T-cell (primary cell): ENCODE data around the gene TSPAN3. TPM values are rescaled to one million over a fixed set of nuclear protein-coding genes. Genes with fewer than 3 reads are reported as not detected.
A peak's percentile ranks its signal among the peaks of the same experiment; 100 is the strongest.

ENCODE experiments used
- ATAC-seq, 4 experiments: fragments of 200-7000 bp in 3 of 4; fragments of 150-1000 bp in 1 of 4; cut with Tn5 transposase; replicated peaks in 1 of 4; 1 replicate in 3 of 4; 2 replicates in 1 of 4; pipeline ENCODE4 v1.10.0; 2021; ENCODE audit warnings: moderate library complexity in 3 of 4, mild to moderate bottlenecking in 2 of 4, moderate number of reproducible peaks in 1 of 4
- CTCF ChIA-PET, 2 donors: fragments of 300-600 bp; sonication (Branson Sonifier 250); formaldehyde crosslinking; loops; one replicate each; lab custom pipeline; 2022; ENCODE audit warnings: antibody characterized with exemption in 2 of 2; lab: Charles Lee
- POLR2A ChIA-PET, 2 donors: fragments of 300-600 bp; sonication (Branson Sonifier 250); formaldehyde crosslinking; loops; one replicate each; lab custom pipeline; 2022; ENCODE audit warnings: antibody characterized with exemption in 2 of 2; lab: Charles Lee
- DNase-seq, 35 experiments: peaks; one replicate each; pipeline versions ENCODE4 v3.0.0 to v3.0.0-alpha.2; 2013 to 2023
- H3K27ac ChIP-seq: one replicate; pipeline ENCODE4 v1.5.1; 2013; ENCODE audit warnings: low read length
- H3K27me3 ChIP-seq, 2 experiments: replicated peaks in 1 of 2; 1 replicate in 1 of 2; 2 replicates in 1 of 2; pipeline versions ENCODE4 v1.6.1 to v1.7.0; 2013; ENCODE audit warnings: low read length in 1 of 2, mixed read lengths in 1 of 2; ENCODE audit not compliant: control insufficient read depth in 2 of 2, insufficient read depth in 2 of 2; ENCODE audit errors: extremely low read depth in 1 of 2
- H3K36me3 ChIP-seq, 2 donors: 1 replicate in 1 of 2; 2 replicates in 1 of 2; pipeline versions ENCODE4 v1.6.1 to v1.7.0; 2013; ENCODE audit warnings: low read length in 1 of 2; ENCODE audit not compliant: control insufficient read depth in 2 of 2, insufficient read depth in 1 of 2; ENCODE audit errors: extremely low read depth in 1 of 2
- H3K4me1 ChIP-seq, 2 experiments: 1 replicate in 1 of 2; 2 replicates in 1 of 2; pipeline versions ENCODE4 v1.6.1 to v1.7.0; 2013; ENCODE audit warnings: low read length in 2 of 2, mixed read lengths in 1 of 2; ENCODE audit not compliant: insufficient read depth in 2 of 2, control insufficient read depth in 1 of 2; ENCODE audit errors: extremely low read depth in 1 of 2
- H3K4me3 ChIP-seq, 2 donors: 1 replicate in 1 of 2; 2 replicates in 1 of 2; pipeline versions ENCODE4 v1.5.1 to v1.7.0; 2013; ENCODE audit warnings: mild to moderate bottlenecking in 2 of 2, low read length in 1 of 2, moderate library complexity in 1 of 2; ENCODE audit not compliant: control insufficient read depth in 1 of 2; ENCODE audit errors: extremely low read depth in 1 of 2
- H3K9me3 ChIP-seq: 2 replicates; pipeline ENCODE4 v1.7.0; 2013
- H3K27ac Mint-ChIP-seq, 2 donors: one replicate each; pipeline ENCODE4 v1.8.0; 2020 to 2021; ENCODE audit warnings: mild to moderate bottlenecking in 2 of 2, mixed read lengths in 2 of 2
- H3K27me3 Mint-ChIP-seq, 2 donors: one replicate each; pipeline ENCODE4 v1.8.0; 2021 to 2022; ENCODE audit warnings: mixed read lengths in 2 of 2
- H3K36me3 Mint-ChIP-seq: one replicate; pipeline ENCODE4 v1.8.0; 2021; ENCODE audit warnings: mixed read lengths
- H3K4me1 Mint-ChIP-seq, 3 donors: one replicate each; pipeline ENCODE4 v1.8.0; 2020 to 2022; ENCODE audit warnings: mixed read lengths in 3 of 3, mild to moderate bottlenecking in 1 of 3
- H3K4me3 Mint-ChIP-seq, 3 donors: one replicate each; pipeline ENCODE4 v1.8.0; 2020 to 2022; ENCODE audit warnings: mild to moderate bottlenecking in 3 of 3, mixed read lengths in 3 of 3, moderate library complexity in 3 of 3
- H3K9me3 Mint-ChIP-seq, 3 donors: one replicate each; pipeline ENCODE4 v1.8.0; 2020 to 2022; ENCODE audit warnings: mixed read lengths in 3 of 3
- WGBS: methylation state at CpG from one replicate; pipeline ENCODE4 v1.1.5; 2013; ENCODE audit warnings: missing lambda C conversion rate; ENCODE audit not compliant: insufficient coverage; 5-methylcytosine and 5-hydroxymethylcytosine counted together
- total RNA-seq, 35 experiments: library from RNA in 6 of 35; stranded (reverse) in 6 of 35; fragments of 120-200 nt in 1 of 35; gene quantifications; one replicate each; pipeline versions ENCODE4 v1.2.1 to v1.2.4 and lab custom pipeline; 2013 to 2026

The TSPAN3 gene
- total RNA-seq, 5 donors from 2014 or later (not counting 1 experiment from before 2014, with no cell fraction given), result 12.7 to 26.3 (median 25.0) TPM

GRCh38 chr15:77111789-77112188, 40.9 kb upstream of the TSPAN3 start:
- ChIA-PET CTCF (no interaction called here), POLR2A (no interaction called here)
- Mint-ChIP-seq H3K27me3 (no peaks in the 10 kb centered on the region), H3K9me3 (no peaks in the 10 kb centered on the region), H3K27ac (no peak overlapping the region), H3K36me3 (peaks cover 11% of the 10 kb centered on the region), H3K4me3 (no peak overlapping the region), H3K4me1 (no peaks in the 10 kb centered on the region)
- ATAC-seq (no peak), DNase-seq (no peak)
- Histone ChIP-seq H3K4me1 (no peaks in the 10 kb centered on the region), H3K4me3 (no peak overlapping the region), H3K36me3 (no peaks in the 10 kb centered on the region), H3K9me3 (no peaks in the 10 kb centered on the region), H3K27ac (no peak overlapping the region), H3K27me3 (no peaks in the 10 kb centered on the region)
- 100% methylated on average over 2 of the region's 3 CpGs for WGBS

- Histone ChIP-seq H3K27me3 (no peaks in the 10 kb centered on the region), H3K9me3 (no peaks in the 10 kb centered on the region), H3K4me1 (no peaks in the 10 kb centered on the region), H3K36me3 (no peaks in the 10 kb centered on the region), H3K27ac (no peak overlapping the region), H3K4me3 (no peak overlapping the region)
- Mint-ChIP-seq H3K27ac (no peak overlapping the region), H3K4me3 (no peak overlapping the region), H3K4me1 (no peaks in the 10 kb centered on the region), H3K36me3 (no peaks in the 10 kb centered on the region), H3K9me3 (no peaks in the 10 kb centered on the region), H3K27me3 (no peaks in the 10 kb centered on the region)
- ChIA-PET POLR2A (interaction anchor here in 1 of 2 donors (0.6 kb wide), 2 partner anchors 172 to 694 kb away, joined by 3 read pairs; no protein-coding TSS in a partner anchor), CTCF (interaction anchor here (0.6 to 2.0 kb wide), 2 partner anchors 11 to 436 kb away, joined by 3 to 4 read pairs; no protein-coding TSS in a partner anchor)
- DNase-seq (peak in 21 of 35 experiments; percentile 5 to 50 (median 18)), ATAC-seq (peak in 2 of 4 experiments; percentile 26 to 56)
- WGBS, result 71% methylated on average over 6 of the region's 9 CpGs
These were observed 36.8 kb upstream of the TSPAN3 start for GRCh38 chr15:77107531-77108355.

- Histone ChIP-seq H3K27ac (no peak overlapping the region), H3K27me3 (no peaks in the 10 kb centered on the region), H3K36me3 (no peaks in the 10 kb centered on the region), H3K4me1 (no peaks in the 10 kb centered on the region), H3K4me3 (no peak overlapping the region), H3K9me3 (no peaks in the 10 kb centered on the region)
- no peak overlapping the region for H3K27ac Mint-ChIP-seq
- ChIA-PET POLR2A (interaction anchor here in 1 of 2 donors (0.6 kb wide), 2 partner anchors 172 to 693 kb away, joined by 3 read pairs; no protein-coding TSS in a partner anchor), CTCF (interaction anchor here (0.6 to 2.0 kb wide), 2 partner anchors 11 to 437 kb away, joined by 3 to 4 read pairs; no protein-coding TSS in a partner anchor)
- no peak overlapping the region for H3K4me3 Mint-ChIP-seq
- 100% methylated on average over 1 of the region's 2 CpGs for WGBS
- DNase-seq (no peak), ATAC-seq (no peak)
- H3K27me3 Mint-ChIP-seq, result no peaks in the 10 kb centered on the region
- no peaks in the 10 kb centered on the region for H3K36me3 Mint-ChIP-seq
- no peaks in the 10 kb centered on the region for H3K9me3 Mint-ChIP-seq
- no peaks in the 10 kb centered on the region for H3K4me1 Mint-ChIP-seq
These were observed 36.2 kb upstream of the TSPAN3 start for GRCh38 chr15:77107068-77107467.

GRCh38 chr15:77104155-77104554, 33.2 kb upstream of the TSPAN3 start:
- POLR2A ChIA-PET, result no interaction called here
- Mint-ChIP-seq H3K9me3 (no peaks in the 10 kb centered on the region), H3K27me3 (no peaks in the 10 kb centered on the region), H3K4me3 (no peak overlapping the region), H3K36me3 (no peaks in the 10 kb centered on the region), H3K4me1 (no peaks in the 10 kb centered on the region), H3K27ac (no peak overlapping the region)
- ATAC-seq, result no peak
- Histone ChIP-seq H3K4me3 (no peak overlapping the region), H3K9me3 (no peaks in the 10 kb centered on the region), H3K4me1 (no peaks in the 10 kb centered on the region), H3K27ac (no peak overlapping the region), H3K27me3 (no peaks in the 10 kb centered on the region), H3K36me3 (no peaks in the 10 kb centered on the region)
- WGBS, result 94% methylated on average over 2 of the region's 3 CpGs
- CTCF ChIA-PET, result no interaction called here
- no peak for DNase-seq

- Mint-ChIP-seq H3K4me3 (no peak overlapping the region), H3K27me3 (no peaks in the 10 kb centered on the region), H3K4me1 (no peaks in the 10 kb centered on the region), H3K27ac (no peak overlapping the region), H3K36me3 (no peaks in the 10 kb centered on the region), H3K9me3 (no peaks in the 10 kb centered on the region)
- POLR2A ChIA-PET, result no interaction called here
- Histone ChIP-seq H3K36me3 (no peaks in the 10 kb centered on the region), H3K4me3 (no peak overlapping the region), H3K9me3 (no peaks in the 10 kb centered on the region), H3K27ac (no peak overlapping the region), H3K27me3 (peaks cover 0 to 2% of the 10 kb centered on the region in 2 experiments), H3K4me1 (no peaks in the 10 kb centered on the region)
- ATAC-seq (no peak), DNase-seq (no peak)
- CTCF ChIA-PET, result interaction anchor here in 1 of 2 donors (0.6 kb wide), 1 partner anchor 245 kb away, joined by 5 read pairs; no protein-coding TSS in a partner anchor
- WGBS, result 100% methylated on average over 2 of the region's 4 CpGs
These were observed 29.0 kb upstream of the TSPAN3 start for GRCh38 chr15:77099741-77100463.

- POLR2A ChIA-PET, result no interaction called here
- Histone ChIP-seq H3K4me1 (no peaks in the 10 kb centered on the region), H3K27me3 (peaks cover 0 to 2% of the 10 kb centered on the region in 2 experiments), H3K36me3 (no peaks in the 10 kb centered on the region), H3K27ac (no peak overlapping the region), H3K9me3 (no peaks in the 10 kb centered on the region), H3K4me3 (no peak overlapping the region)
- WGBS, result 100% methylated on average over 3 of the region's 4 CpGs
- Mint-ChIP-seq H3K4me3 (no peak overlapping the region), H3K27ac (no peak overlapping the region), H3K4me1 (no peaks in the 10 kb centered on the region), H3K9me3 (no peaks in the 10 kb centered on the region), H3K36me3 (no peaks in the 10 kb centered on the region), H3K27me3 (no peaks in the 10 kb centered on the region)
- DNase-seq, result no peak
- CTCF ChIA-PET, result interaction anchor here in 1 of 2 donors (0.6 kb wide), 1 partner anchor 65 kb away, joined by 3 read pairs; no protein-coding TSS in a partner anchor
- no peak for ATAC-seq
These were observed 27.7 kb upstream of the TSPAN3 start for GRCh38 chr15:77098572-77098971.
